Loucy (cell line): Measurements from ENCODE around the gene COL23A1.

Source experiments
- EZH2phosphoT487 ChIP-seq: fragments of 200-600 bp; IDR thresholded peaks from 2 replicates; pipeline ENCODE4 v1.6.1; 2018; ENCODE audit warnings: antibody characterized with exemption, mild to moderate bottlenecking, moderate library complexity, borderline replicate concordance
- TF ChIP-seq, protein P1 (sequence below): fragments of 200-600 bp; sonication (generic); conservative IDR thresholded peaks from 2 replicates; pipeline ENCODE4 v1.5.1; 2014; ENCODE audit warnings: mild to moderate bottlenecking, antibody characterized with exemption, low read length

DNA sequence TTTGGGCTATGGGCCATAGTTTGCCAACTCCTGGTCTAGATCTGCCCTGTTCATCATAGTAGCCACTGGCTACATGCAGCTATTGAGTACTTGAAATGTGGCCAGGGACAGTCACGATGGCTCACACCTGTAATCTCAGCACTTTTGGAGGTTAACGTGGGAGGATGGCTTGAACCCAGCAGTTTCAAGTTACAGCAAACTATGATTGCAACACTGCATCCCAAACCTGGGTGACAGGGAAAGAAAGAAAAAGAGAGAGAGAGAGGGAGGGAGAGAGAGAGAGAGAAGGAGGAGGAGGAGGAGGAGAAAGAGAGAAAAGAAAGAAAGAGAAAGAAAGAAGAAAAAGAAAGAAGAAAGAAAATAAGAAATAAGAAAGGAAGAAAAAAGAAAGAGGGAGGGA, 397.9 kb downstream of the COL23A1 start:
- TF ChIP-seq, protein P1, sequence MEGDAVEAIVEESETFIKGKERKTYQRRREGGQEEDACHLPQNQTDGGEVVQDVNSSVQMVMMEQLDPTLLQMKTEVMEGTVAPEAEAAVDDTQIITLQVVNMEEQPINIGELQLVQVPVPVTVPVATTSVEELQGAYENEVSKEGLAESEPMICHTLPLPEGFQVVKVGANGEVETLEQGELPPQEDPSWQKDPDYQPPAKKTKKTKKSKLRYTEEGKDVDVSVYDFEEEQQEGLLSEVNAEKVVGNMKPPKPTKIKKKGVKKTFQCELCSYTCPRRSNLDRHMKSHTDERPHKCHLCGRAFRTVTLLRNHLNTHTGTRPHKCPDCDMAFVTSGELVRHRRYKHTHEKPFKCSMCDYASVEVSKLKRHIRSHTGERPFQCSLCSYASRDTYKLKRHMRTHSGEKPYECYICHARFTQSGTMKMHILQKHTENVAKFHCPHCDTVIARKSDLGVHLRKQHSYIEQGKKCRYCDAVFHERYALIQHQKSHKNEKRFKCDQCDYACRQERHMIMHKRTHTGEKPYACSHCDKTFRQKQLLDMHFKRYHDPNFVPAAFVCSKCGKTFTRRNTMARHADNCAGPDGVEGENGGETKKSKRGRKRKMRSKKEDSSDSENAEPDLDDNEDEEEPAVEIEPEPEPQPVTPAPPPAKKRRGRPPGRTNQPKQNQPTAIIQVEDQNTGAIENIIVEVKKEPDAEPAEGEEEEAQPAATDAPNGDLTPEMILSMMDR = no peak
- no peak for TF ChIP-seq EZH2phosphoT487
